Measurements from ENCODE around the gene EGFL6.

Gene EGFL6, protein sequence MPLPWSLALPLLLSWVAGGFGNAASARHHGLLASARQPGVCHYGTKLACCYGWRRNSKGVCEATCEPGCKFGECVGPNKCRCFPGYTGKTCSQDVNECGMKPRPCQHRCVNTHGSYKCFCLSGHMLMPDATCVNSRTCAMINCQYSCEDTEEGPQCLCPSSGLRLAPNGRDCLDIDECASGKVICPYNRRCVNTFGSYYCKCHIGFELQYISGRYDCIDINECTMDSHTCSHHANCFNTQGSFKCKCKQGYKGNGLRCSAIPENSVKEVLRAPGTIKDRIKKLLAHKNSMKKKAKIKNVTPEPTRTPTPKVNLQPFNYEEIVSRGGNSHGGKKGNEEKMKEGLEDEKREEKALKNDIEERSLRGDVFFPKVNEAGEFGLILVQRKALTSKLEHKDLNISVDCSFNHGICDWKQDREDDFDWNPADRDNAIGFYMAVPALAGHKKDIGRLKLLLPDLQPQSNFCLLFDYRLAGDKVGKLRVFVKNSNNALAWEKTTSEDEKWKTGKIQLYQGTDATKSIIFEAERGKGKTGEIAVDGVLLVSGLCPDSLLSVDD

GRCh38 chrX:13569479-13570260 is at the start of gene EGFL6:
Gene EGFL6, plus strand, starts transcription at chrX:13569601. Its CDS starts 261 bp downstream, at chrX:13569862.
- DNase-seq (ENCODE audit: low read depth): no peak

GRCh38 chrX:13520351-13520750 is 49.0 kb upstream of the EGFL6 start:
- H3K4me3 ChIP-seq (ENCODE audit: control insufficient read depth, low read depth, low read length): no peak overlapping the region
- no peak for DNase-seq (ENCODE audit: low read depth)
- TF ChIP-seq, protein P1, sequence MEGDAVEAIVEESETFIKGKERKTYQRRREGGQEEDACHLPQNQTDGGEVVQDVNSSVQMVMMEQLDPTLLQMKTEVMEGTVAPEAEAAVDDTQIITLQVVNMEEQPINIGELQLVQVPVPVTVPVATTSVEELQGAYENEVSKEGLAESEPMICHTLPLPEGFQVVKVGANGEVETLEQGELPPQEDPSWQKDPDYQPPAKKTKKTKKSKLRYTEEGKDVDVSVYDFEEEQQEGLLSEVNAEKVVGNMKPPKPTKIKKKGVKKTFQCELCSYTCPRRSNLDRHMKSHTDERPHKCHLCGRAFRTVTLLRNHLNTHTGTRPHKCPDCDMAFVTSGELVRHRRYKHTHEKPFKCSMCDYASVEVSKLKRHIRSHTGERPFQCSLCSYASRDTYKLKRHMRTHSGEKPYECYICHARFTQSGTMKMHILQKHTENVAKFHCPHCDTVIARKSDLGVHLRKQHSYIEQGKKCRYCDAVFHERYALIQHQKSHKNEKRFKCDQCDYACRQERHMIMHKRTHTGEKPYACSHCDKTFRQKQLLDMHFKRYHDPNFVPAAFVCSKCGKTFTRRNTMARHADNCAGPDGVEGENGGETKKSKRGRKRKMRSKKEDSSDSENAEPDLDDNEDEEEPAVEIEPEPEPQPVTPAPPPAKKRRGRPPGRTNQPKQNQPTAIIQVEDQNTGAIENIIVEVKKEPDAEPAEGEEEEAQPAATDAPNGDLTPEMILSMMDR (conservative IDR thresholded peaks at IDR 0.05; ENCODE audit: control insufficient read depth, insufficient read depth, low read depth, low read length): no peak

More at GRCh38 chrX:13569479-13570260, at the start of gene EGFL6:
- TF ChIP-seq, protein P1 (conservative IDR thresholded peaks at IDR 0.05; ENCODE audit: control insufficient read depth, insufficient read depth, low read depth, low read length): no peak
- H3K4me3 ChIP-seq (ENCODE audit: control insufficient read depth, low read depth, low read length): no peak within 1 kb of the TSS

GRCh38 chrX:13520936-13521335 is 48.5 kb upstream of the EGFL6 start:
- no peak overlapping the region for H3K4me3 ChIP-seq (ENCODE audit: control insufficient read depth, low read depth, low read length)
- no peak for DNase-seq (ENCODE audit: low read depth)
- TF ChIP-seq, protein P1 (conservative IDR thresholded peaks at IDR 0.05; ENCODE audit: control insufficient read depth, insufficient read depth, low read depth, low read length): no peak

- no peak overlapping the region for H3K4me3 ChIP-seq (ENCODE audit: control insufficient read depth, low read depth, low read length)
- DNase-seq (ENCODE audit: low read depth): no peak
- TF ChIP-seq, protein P1 (conservative IDR thresholded peaks at IDR 0.05; ENCODE audit: control insufficient read depth, insufficient read depth, low read depth, low read length): peak; percentile 8
These were observed 46.6 kb upstream of the EGFL6 start for GRCh38 chrX:13522811-13523210.

DNA sequence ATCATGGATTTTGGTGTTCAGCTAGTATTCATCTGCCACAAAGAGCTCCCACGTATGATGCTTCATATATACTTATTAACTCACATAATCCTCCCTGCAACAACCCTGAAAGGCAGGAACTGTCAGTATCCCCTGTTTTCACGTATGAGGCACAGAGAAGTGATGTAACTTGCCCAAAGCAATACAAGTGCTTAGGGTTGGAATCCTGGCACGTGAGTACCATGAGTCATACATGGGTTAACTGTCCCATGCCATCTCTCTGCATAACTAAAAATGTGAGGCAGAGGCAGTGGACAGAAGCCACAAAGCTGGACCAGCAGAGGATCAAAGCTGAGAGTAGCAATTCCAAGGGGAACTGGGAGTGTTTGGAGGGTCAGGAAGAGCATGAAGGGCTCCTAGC is 35.7 kb upstream of the EGFL6 start:
- TF ChIP-seq, protein P1 (conservative IDR thresholded peaks at IDR 0.05; ENCODE audit: control insufficient read depth, insufficient read depth, low read depth, low read length): no peak
- DNase-seq (ENCODE audit: low read depth): peak; percentile 66
- no peak overlapping the region for H3K4me3 ChIP-seq (ENCODE audit: control insufficient read depth, low read depth, low read length)

DNA sequence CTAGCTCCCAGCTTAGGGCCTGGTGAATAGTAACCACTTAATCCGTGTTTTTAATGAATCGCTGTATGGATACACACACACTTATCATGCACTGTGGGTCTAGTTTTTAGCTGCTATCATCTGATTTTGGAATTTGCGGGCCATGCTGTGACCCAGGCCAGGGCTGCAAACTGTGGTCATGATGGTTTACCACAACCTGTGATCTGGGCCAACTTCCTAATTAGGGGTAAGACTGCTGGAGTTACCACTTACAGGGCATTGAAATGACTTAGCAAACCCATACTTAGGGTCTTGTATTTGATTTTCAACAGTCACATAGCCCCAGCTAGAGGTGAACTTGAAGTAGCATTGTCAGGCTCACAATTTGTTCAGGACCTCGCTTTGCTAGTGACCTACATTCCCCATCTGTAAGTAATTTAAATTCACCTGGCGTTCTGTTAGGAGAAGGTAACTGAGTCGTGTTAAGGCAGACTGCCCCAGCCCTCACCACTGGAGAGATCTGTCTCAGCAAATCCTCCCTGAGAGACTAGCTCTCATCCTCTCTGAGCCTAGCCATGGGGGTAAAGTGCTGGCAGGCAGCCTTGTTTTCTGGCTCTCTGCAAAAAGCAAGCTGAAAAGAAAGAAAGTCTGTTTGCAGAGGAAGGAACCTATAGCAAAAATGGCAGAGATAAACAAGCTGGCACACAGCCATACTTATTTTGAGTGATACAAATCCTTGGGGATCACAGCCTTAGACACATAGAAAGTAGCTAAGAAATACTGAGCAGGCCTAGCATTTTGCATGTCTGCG is 33.8 kb upstream of the EGFL6 start:
- no peak for DNase-seq (ENCODE audit: low read depth)
- H3K4me3 ChIP-seq (ENCODE audit: control insufficient read depth, low read depth, low read length): no peak overlapping the region
- TF ChIP-seq, protein P1 (conservative IDR thresholded peaks at IDR 0.05; ENCODE audit: control insufficient read depth, insufficient read depth, low read depth, low read length): no peak
